Mesenchymal stem cell (in vitro differentiated cells and primary cell): ENCODE measurements around the gene CEP70.
"Not testable (repeated sequence)": the region's sequence is repeated elsewhere in the genome, so short reads cannot be mapped to it uniquely, and the experiment has no call there.

Source experiments
- DNase-seq: peaks from one replicate; pipeline ENCODE4 v3.0.0-alpha.2; 2013
- H2AFZ ChIP-seq: one replicate; pipeline ENCODE4 v1.6.1; 2013; ENCODE audit warnings: low read depth, mild to moderate bottlenecking, control low read depth, inconsistent platforms, low read length, moderate library complexity
- H2AK5ac ChIP-seq: 2 replicates; pipeline ENCODE4 v1.6.1; 2013; ENCODE audit warnings: low read length, moderate library complexity, mild to moderate bottlenecking, inconsistent platforms; ENCODE audit not compliant: severe bottlenecking
- H2BK120ac ChIP-seq: one replicate; pipeline ENCODE4 v1.6.1; 2013; ENCODE audit warnings: low read depth, mild to moderate bottlenecking, inconsistent platforms, low read length, moderate library complexity
- H2BK12ac ChIP-seq, 2 experiments: one replicate each; pipeline ENCODE4 v1.6.1; 2013; ENCODE audit warnings: inconsistent platforms in 2 of 2, low read length in 2 of 2, mild to moderate bottlenecking in 2 of 2, moderate library complexity in 2 of 2, control low read depth in 1 of 2
- H2BK15ac ChIP-seq: one replicate; pipeline ENCODE4 v1.6.1; 2013; ENCODE audit warnings: mild to moderate bottlenecking, low read depth, inconsistent platforms; ENCODE audit not compliant: poor library complexity, severe bottlenecking
- H2BK5ac ChIP-seq: 2 replicates; pipeline ENCODE4 v1.6.1; 2013; ENCODE audit warnings: low read depth, mild to moderate bottlenecking, low read length, control low read depth, inconsistent platforms; ENCODE audit not compliant: poor library complexity, severe bottlenecking
- H3K14ac ChIP-seq, 2 experiments: one replicate each; pipeline ENCODE4 v1.6.1; 2013; ENCODE audit warnings: inconsistent platforms in 2 of 2, low read length in 2 of 2, control low read depth in 1 of 2, mild to moderate bottlenecking in 1 of 2, moderate library complexity in 1 of 2
- H3K18ac ChIP-seq, 2 experiments: one replicate each; pipeline ENCODE4 v1.6.1; 2013; ENCODE audit warnings: inconsistent platforms in 2 of 2, low read length in 2 of 2, control low read depth in 1 of 2, low read depth in 1 of 2, mild to moderate bottlenecking in 1 of 2
- H3K23ac ChIP-seq, 2 experiments: one replicate each; pipeline ENCODE4 v1.6.1; 2013; ENCODE audit warnings: inconsistent platforms in 2 of 2, low read length in 2 of 2, mild to moderate bottlenecking in 2 of 2, moderate library complexity in 2 of 2, control low read depth in 1 of 2
- H3K27ac ChIP-seq: 2 replicates; pipeline ENCODE4 v1.5.1; 2013; ENCODE audit warnings: mild to moderate bottlenecking, moderate library complexity, low read length, control low read depth, inconsistent platforms; ENCODE audit not compliant: poor library complexity, severe bottlenecking
- H3K27me3 ChIP-seq, 2 experiments: 2 replicates each; pipeline versions ENCODE4 v1.6.1 to v1.7.0; 2013; ENCODE audit warnings: low read length in 2 of 2, mild to moderate bottlenecking in 2 of 2, moderate library complexity in 2 of 2, control low read depth in 1 of 2, inconsistent platforms in 1 of 2; ENCODE audit not compliant: control insufficient read depth in 1 of 2, insufficient read depth in 1 of 2
- H3K36me3 ChIP-seq, 2 experiments: 2 replicates each; pipeline versions ENCODE4 v1.6.1 to v1.7.0; 2013; ENCODE audit warnings: low read length in 2 of 2, control low read depth in 1 of 2, inconsistent platforms in 1 of 2, low read depth in 1 of 2, mild to moderate bottlenecking in 1 of 2; ENCODE audit not compliant: insufficient read depth in 2 of 2, control insufficient read depth in 1 of 2
- H3K4ac ChIP-seq, 2 experiments: one replicate each; pipeline ENCODE4 v1.6.1; 2013; ENCODE audit warnings: inconsistent platforms in 2 of 2, low read length in 2 of 2, mild to moderate bottlenecking in 2 of 2, moderate library complexity in 2 of 2, control low read depth in 1 of 2, low read depth in 1 of 2
- H3K4me1 ChIP-seq: 2 replicates; pipeline ENCODE4 v1.6.1; 2013; ENCODE audit warnings: low read depth, low read length, control low read depth; ENCODE audit not compliant: control insufficient read depth, insufficient read depth
- H3K4me2 ChIP-seq: 2 replicates; pipeline ENCODE4 v1.6.1; 2013; ENCODE audit warnings: low read length, mild to moderate bottlenecking, inconsistent platforms; ENCODE audit not compliant: poor library complexity, severe bottlenecking
- H3K4me3 ChIP-seq, 2 experiments: 2 replicates each; pipeline versions ENCODE4 v1.5.1 to v1.7.0; 2013; ENCODE audit warnings: low read length in 2 of 2, mild to moderate bottlenecking in 2 of 2, control low read depth in 1 of 2, low read depth in 1 of 2; ENCODE audit not compliant: insufficient read depth in 1 of 2
- H3K79me1 ChIP-seq: replicated peaks from 2 replicates; pipeline ENCODE4 v1.6.1; 2013; ENCODE audit warnings: mild to moderate bottlenecking, control low read depth, low read length, inconsistent platforms; ENCODE audit not compliant: poor library complexity, severe bottlenecking
- H3K9ac ChIP-seq: 2 replicates; pipeline ENCODE4 v1.7.0; 2013; ENCODE audit warnings: mild to moderate bottlenecking, low read length, moderate library complexity
- H3K9me3 ChIP-seq: 2 replicates; pipeline ENCODE4 v1.7.0; 2013; ENCODE audit warnings: mild to moderate bottlenecking, low read length; ENCODE audit not compliant: control insufficient read depth
- H4K8ac ChIP-seq: one replicate; pipeline ENCODE4 v1.6.1; 2013; ENCODE audit warnings: inconsistent platforms, mild to moderate bottlenecking, low read length, moderate library complexity
- H4K91ac ChIP-seq: one replicate; pipeline ENCODE4 v1.6.1; 2013; ENCODE audit warnings: mild to moderate bottlenecking, low read length, inconsistent platforms
- WGBS: methylation state at CpG from one replicate; pipeline ENCODE4 v1.1.7; 2013; ENCODE audit warnings: mixed read lengths; 5-methylcytosine and 5-hydroxymethylcytosine counted together

CEP70 gene

GRCh38 chr3:138566293-138566692, 27.8 kb downstream of the CEP70 start:
- H2AFZ ChIP-seq, H2BK15ac ChIP-seq, H3K4me3 ChIP-seq, H3K4me2 ChIP-seq, H4K8ac ChIP-seq, H3K23ac ChIP-seq, H3K9ac ChIP-seq, H3K14ac ChIP-seq, H3K18ac ChIP-seq, H3K4me1 ChIP-seq, H2BK120ac ChIP-seq, H2BK12ac ChIP-seq, H3K27me3 ChIP-seq, H3K27ac ChIP-seq, H2BK5ac ChIP-seq, H4K91ac ChIP-seq, H2AK5ac ChIP-seq, H3K4ac ChIP-seq, H3K79me1 ChIP-seq, H3K36me3 ChIP-seq, DNase-seq, H3K9me3 ChIP-seq: not testable (repeated sequence)
- WGBS: 50% methylated on average over 2 of the region's 2 CpGs

GRCh38 chr3:138562902-138563301, 31.2 kb downstream of the CEP70 start:
- Histone ChIP-seq H3K9me3 (peaks cover 10% of the 10 kb centered on the region), H3K36me3 (peaks cover 2 to 12% of the 10 kb centered on the region in 2 experiments), H3K79me1 (peaks cover 12% of the 10 kb centered on the region)
- WGBS: no CpG with 5 or more reads among the region's 1 CpG
- DNase-seq, H2BK15ac ChIP-seq, H3K27me3 ChIP-seq, H3K4me1 ChIP-seq, H2BK120ac ChIP-seq, H3K14ac ChIP-seq, H2AK5ac ChIP-seq, H4K91ac ChIP-seq, H3K4me3 ChIP-seq, H3K4me2 ChIP-seq, H3K4ac ChIP-seq, H2BK5ac ChIP-seq, H2AFZ ChIP-seq, H3K23ac ChIP-seq, H3K9ac ChIP-seq, H2BK12ac ChIP-seq, H3K27ac ChIP-seq, H4K8ac ChIP-seq, H3K18ac ChIP-seq: not testable (repeated sequence)

- DNase-seq: no peak
- Histone ChIP-seq H4K91ac (no peak overlapping the region), H3K4me2 (no peak overlapping the region), H2BK120ac (no peak overlapping the region), H3K9me3 (peaks cover 18% of the 10 kb centered on the region), H3K36me3 (peaks cover 2 to 12% of the 10 kb centered on the region in 2 experiments), H3K18ac (no peak overlapping the region), H3K23ac (no peak overlapping the region), H2BK15ac (no peak overlapping the region), H3K4ac (no peak overlapping the region), H3K9ac (no peak overlapping the region), H3K79me1 (peaks cover 14% of the 10 kb centered on the region), H3K27ac (no peak overlapping the region), H3K14ac (no peak overlapping the region), H3K4me3 (no peak overlapping the region), H2AK5ac (no peak overlapping the region), H2BK12ac (no peak overlapping the region), H3K27me3 (no peaks in the 10 kb centered on the region), H2BK5ac (no peak overlapping the region), H4K8ac (no peak overlapping the region), H2AFZ (no peak overlapping the region), H3K4me1 (no peaks in the 10 kb centered on the region)
- 90% methylated on average over 6 of the region's 6 CpGs for WGBS
Observed at GRCh38 chr3:138560501-138560900, 33.6 kb downstream of the CEP70 start.

- Histone ChIP-seq H3K23ac (no peak overlapping the region), H3K18ac (no peak overlapping the region), H2AFZ (no peak overlapping the region), H3K27ac (no peak overlapping the region), H3K14ac (no peak overlapping the region), H3K4me2 (no peak overlapping the region), H4K91ac (no peak overlapping the region), H2BK120ac (no peak overlapping the region), H3K4me1 (no peaks in the 10 kb centered on the region), H3K9ac (no peak overlapping the region), H2BK15ac (no peak overlapping the region), H2BK12ac (no peak overlapping the region), H3K36me3 (peaks cover 2 to 12% of the 10 kb centered on the region in 2 experiments), H3K4ac (no peak overlapping the region), H3K27me3 (no peaks in the 10 kb centered on the region), H3K4me3 (no peak overlapping the region), H3K79me1 (peaks cover 18% of the 10 kb centered on the region), H4K8ac (no peak overlapping the region), H2BK5ac (no peak overlapping the region), H2AK5ac (no peak overlapping the region), H3K9me3 (peaks cover 18% of the 10 kb centered on the region)
- WGBS: 56% methylated on average over 3 of the region's 4 CpGs
- no peak for DNase-seq
Observed at GRCh38 chr3:138559134-138559533, 34.9 kb downstream of the CEP70 start.
